NCI-H2227 treated with DMSO at 0.1 percent for 48 hours (cell line): Measurements from ENCODE around the gene STPG2.

Experiments used
- DNase-seq: peaks from one replicate; lab custom pipeline; 2025; lab: John Stamatoyannopoulos, UW

Gene STPG2

GRCh38 chr4:98093662-98094061, 49.6 kb downstream of the STPG2 start:
- DNase-seq, result no peak

GRCh38 chr4:98092833-98093439, 50.3 kb downstream of the STPG2 start:
- DNase-seq, result no peak

DNA sequence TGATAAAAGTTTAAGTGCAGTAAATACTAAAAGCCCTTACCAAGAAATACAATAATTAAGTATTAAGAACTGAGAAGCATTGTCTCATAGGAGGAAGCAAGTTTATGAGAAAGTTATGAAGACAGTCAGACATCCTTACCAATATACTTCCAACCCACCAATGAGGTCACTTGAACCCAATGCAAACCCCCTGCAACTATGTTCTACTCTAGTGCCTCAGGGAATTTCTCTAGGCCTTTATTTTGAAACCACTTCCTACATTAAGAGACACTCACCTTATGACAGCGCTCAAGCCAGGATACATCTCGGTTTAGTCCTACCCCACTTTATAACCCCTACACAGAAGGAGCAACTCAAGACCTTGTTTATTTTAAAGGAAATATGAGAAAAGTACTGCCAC, 61.3 kb downstream of the STPG2 start:
- no peak for DNase-seq

- no peak for DNase-seq
These were observed 74.8 kb downstream of the STPG2 start for GRCh38 chr4:98068495-98068894.

GRCh38 chr4:98055800-98056501, 87.3 kb downstream of the STPG2 start:
- DNase-seq, result no peak

GRCh38 chr4:98046665-98047064, 96.6 kb downstream of the STPG2 start:
- no peak for DNase-seq

DNA sequence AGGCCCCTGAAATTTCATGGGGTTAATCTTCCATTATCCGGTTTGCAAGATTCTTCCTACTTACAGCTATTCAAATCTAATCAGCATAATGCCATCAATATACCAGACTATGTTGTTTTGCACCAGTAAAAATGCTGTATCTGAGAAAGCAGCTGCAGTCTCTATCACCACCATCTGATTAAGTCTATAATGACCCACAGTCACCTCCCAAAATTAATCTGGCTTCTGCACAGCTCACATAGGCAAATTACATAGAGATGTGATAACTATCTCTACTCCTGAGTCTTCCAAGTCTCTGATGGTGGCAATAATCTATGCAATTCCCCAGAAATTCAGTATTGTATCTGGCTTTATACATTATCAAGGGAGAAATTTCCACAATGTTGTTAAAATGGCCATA, 113.2 kb downstream of the STPG2 start:
- DNase-seq, result no peak

DNA sequence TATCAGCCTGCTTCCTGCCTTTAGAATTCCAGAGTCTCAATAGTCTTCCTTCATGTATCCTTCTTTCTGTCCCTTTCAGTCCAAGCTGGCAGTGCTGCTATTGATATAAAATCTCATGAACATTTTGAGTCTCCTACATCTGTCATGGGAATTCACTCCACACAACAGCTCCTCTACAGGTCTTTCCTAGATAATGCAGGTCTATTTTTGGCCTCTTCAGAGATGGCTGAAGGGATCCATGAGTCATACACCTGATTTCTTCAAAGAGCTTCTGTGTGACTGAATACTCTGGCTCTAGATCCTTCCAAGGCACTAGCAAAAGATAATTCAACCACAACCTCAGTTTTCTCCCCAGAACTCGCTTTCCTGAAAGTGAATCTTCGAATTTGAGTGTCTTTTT, 115.4 kb downstream of the STPG2 start:
- DNase-seq, result no peak

GRCh38 chr4:98026362-98026761, 116.9 kb downstream of the STPG2 start:
- DNase-seq, result no peak

- DNase-seq, result no peak
These were observed 136.4 kb downstream of the STPG2 start for GRCh38 chr4:98006814-98007412.

- DNase-seq, result no peak
These were observed 137.2 kb downstream of the STPG2 start for GRCh38 chr4:98006060-98006459.

- DNase-seq, result no peak
These were observed 142.3 kb downstream of the STPG2 start for GRCh38 chr4:98000940-98001339.

DNA sequence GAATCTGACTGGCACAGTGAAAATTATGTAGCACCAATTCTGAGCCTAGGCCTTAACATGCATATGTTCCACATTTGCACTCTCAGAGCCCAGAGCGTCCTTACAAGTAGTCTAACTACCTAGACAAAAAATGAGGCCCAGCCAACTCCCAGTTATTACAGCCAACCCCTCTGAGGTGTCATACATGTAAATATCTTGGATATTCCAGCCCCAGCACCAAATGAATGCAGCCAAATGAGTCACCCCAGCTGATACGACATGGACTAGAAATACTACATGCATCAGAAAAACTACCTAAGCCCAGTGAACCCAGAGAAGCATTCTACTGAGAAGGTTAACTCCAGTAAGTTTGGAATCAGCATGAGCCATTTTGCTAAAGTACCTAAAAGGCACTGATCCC, 145.1 kb downstream of the STPG2 start:
- DNase-seq, result no peak

DNA sequence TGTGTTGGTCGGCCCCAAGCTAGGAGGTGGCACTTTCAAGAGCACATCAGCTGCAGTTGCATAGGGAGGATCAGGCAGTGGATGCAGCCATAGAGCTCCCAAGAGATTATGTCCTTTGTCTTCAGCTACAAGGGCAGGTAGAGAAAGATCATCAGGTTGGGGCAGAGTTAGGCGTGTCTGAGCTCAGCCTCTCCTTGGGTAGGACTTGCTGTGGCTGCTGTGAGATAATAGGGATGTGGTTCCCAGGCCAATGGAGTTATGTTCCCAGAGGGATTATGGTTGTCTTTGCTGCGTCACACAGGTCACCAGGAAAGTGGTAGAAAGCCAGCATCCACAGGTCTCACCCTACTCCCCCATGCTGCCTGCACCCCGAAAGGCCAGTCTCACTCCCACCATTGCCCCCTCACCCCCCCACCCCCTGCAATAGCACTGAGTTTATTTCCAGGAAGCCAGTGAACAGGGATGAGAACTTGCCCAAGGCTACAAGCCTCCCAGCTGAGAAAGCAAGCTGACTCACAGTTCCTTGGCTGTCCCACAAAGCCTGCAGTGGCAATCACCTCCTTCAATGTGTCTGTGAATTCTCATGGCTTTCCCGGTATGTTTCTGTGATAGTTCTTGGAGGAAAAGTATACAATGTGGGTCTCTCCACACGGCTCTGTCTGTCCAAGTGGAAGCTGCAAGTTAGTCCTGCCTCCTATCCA, 148.4 kb downstream of the STPG2 start:
- no peak for DNase-seq

DNA sequence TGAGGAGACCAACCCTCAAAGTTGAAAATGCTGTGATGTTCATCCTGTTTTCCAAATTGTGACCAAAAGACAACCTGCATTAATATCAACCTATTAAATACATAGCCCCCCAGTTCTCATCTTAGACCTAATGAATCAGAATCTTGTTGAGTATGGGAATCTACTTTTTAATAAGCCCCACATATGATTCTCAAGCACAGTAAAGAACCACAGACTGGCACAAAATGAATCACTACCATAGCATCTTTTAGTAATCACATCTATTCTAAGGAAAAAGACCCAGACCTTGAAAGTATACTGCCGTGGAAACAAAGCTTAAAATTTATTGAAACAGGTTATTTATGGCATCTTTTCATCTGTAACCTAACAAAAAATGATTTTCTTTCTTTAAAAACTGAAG, 152.9 kb downstream of the STPG2 start:
- DNase-seq, result no peak

DNA sequence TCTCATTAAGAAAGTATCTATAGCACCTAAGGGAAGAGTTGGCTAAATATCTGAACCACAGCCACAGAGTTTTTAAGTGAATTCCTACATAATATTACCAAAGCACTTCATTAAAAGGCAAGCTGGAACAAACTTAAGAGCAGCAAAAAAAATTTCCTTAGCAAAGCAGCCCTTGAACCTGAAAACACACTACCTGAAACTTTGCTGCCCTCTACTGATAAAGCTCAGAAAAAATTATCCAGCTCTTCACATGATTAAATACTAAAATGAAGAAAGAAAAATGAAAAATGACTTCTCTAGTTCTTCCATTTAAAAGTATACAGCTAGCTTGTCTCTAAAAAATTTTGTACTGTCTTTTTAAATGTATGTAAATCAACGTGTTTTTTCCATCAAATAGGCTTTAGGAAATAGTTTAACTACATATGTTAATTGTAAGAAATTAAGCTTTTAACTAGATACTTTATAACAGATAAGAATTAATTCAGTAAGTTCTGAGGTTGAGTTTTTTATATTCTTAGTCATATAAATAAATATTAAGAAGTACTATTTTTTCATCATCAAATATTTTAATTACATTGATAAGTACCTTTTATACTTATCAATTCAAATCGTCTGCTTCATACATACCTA, 156.1 kb downstream of the STPG2 start:
- peak; percentile 38 for DNase-seq

DNA sequence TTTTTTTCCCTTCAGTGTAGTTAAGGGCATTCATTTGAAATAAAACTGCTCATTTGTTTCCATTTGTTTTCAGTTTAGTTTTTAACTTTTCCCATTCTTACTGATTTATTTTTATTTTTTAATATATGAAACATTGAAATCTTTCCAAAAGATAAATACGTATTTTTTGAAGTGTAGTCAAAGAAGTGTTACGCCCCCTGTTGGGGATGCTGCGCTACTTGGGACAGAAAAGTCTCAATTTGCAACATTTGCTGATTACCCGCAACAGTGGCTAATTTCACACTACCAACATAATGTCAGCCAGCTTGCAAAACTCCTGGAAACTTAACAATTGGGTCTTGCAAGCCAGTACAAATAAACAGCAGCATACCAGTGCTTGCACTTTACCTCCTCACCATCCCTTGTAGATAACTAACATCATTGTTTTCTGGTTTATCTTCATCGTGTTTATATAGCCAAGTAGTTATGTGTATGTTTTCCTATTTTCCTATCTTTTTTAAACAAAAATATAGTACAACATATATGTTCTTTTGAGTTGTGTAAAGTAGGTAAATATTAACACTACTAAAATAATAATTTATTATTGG, 158.6 kb downstream of the STPG2 start:
- no peak for DNase-seq

DNA sequence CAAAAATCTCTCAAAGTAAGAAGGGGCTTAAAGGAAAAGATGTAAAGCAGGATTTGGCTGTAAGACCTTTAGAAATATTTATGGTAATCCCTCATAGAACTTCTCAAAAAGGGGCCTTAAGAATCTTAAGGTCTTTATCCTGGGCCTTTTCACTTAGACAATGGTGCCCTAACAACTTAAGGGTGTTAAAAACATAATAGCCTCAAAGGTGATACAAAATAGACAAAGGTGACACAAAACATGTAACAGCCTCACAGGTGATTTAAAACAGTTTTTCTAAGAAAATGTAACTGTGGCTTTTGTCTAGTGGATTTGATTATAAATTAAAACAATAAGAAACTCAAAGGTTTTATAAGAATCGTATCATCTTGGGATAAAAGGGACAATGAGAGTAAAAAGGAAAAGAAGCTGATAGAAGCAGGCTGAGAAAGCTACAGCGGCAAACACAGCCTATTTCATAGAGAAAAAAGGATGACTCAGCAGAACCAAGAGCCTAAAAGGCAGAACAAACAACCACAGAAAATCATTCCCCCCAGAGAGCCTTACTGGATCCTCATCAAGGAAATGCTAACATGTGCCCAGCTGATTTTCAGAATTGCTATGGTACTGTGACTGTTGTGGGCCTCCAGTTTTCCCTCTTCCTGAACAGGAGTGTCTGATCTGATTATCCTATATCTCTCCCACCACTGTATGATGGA, 164.3 kb downstream of the STPG2 start:
- DNase-seq, result no peak

- no peak for DNase-seq
These were observed 189.9 kb downstream of the STPG2 start for GRCh38 chr4:97953171-97953941.

DNA sequence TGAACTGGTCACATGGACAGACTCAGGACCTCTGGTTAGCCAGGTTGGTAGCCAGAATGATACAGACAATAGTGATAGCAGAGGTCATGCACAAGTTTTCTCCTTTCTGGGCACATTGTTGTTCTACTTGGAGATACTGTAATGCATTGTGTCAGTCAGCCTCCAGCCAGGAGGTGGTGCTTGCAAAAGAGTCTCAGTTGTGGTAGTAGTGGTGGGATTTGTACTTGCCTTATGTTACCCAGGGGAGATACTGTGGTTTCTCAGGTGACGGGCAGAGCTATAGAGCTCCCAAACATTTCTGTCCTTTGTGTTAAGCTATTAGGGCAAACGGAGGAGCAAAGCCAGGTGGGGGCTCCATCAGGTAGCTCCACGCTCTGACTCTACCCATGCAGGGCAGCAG, 190.5 kb downstream of the STPG2 start:
- no peak for DNase-seq

- no peak for DNase-seq
These were observed 192.4 kb downstream of the STPG2 start for GRCh38 chr4:97950836-97951235.
